Measurements from ENCODE around the gene BCL7C.

GRCh38 chr16:30893744-30894539 is at the start of gene BCL7C:
- TF ChIP-seq EGR1 (IDR thresholded peaks at IDR 0.05; ENCODE audit: borderline replicate concordance, low read depth, low read length), result peak; percentile 65; the same call in 1 of the 2 replicates
- TF ChIP-seq PHF8 (conservative IDR thresholded peaks at IDR 0.05; ENCODE audit: low read depth, low read length), result peak; percentile 60
- TF ChIP-seq SP1 (IDR thresholded peaks at IDR 0.05; ENCODE audit: low read depth, low read length), result no peak
- peak; percentile 43 for TF ChIP-seq TAF1 (IDR thresholded peaks at IDR 0.05; ENCODE audit: low read depth, low read length)
- TF ChIP-seq CTCF (IDR thresholded peaks at IDR 0.05; ENCODE audit: control extremely low read depth in 1 of 3, insufficient read depth in 1 of 3, low read depth in 1 of 3, low read length in 3 of 3), result peak; percentile 53 to 63 (median 57)
- TF ChIP-seq CREB1 (IDR thresholded peaks at IDR 0.05), result 0 out of 2 replicates have a peak, but pooled peaks have one; percentile 28
- peak in 1 of 2 experiments; percentile 43; a peak in 2 of 3 replicates for TF ChIP-seq POLR2A (IDR thresholded peaks at IDR 0.05; ENCODE audit: control extremely low read depth in 1 of 2, low read depth in 2 of 2, low read length in 2 of 2)
- no peak for TF ChIP-seq EP300 (IDR thresholded peaks at IDR 0.05; ENCODE audit: borderline replicate concordance in 1 of 2, low read depth in 2 of 2, low read length in 2 of 2)
- TF ChIP-seq USF2 (IDR thresholded peaks at IDR 0.05; ENCODE audit: low read length), result no peak; the same call in 1 of the 2 replicates
- TF ChIP-seq NRF1 (IDR thresholded peaks at IDR 0.05; ENCODE audit: low read depth, low read length), result no peak
- no peak for TF ChIP-seq ATF3 (IDR thresholded peaks at IDR 0.05; ENCODE audit: insufficient read depth, low read depth, low read length)
- TF ChIP-seq EZH2 (IDR thresholded peaks at IDR 0.05; ENCODE audit: low read depth, low read length, severe bottlenecking), result no peak
- no peak for TF ChIP-seq SIX5 (IDR thresholded peaks at IDR 0.05; ENCODE audit: low read depth, low read length)
